IMR-90 (cell line): ENCODE measurements around the gene SEZ6L. TPM values are rescaled to one million over a fixed set of nuclear protein-coding genes. Genes with fewer than 3 reads are reported as not detected.

Experiments used
- ATAC-seq: fragments of 200-7000 bp; cut with Tn5 transposase; 2 replicates; pipeline ENCODE4 v1.9.1; 2020; ENCODE audit warnings: low read depth, mild to moderate bottlenecking, moderate library complexity
- BruUV-seq: library from RNA; stranded (reverse); fragments of 400-500 nt; replicated peaks from 2 replicates; lab custom pipeline; 2021; lab: Mats Ljungman, UMichigan
- CTCF ChIA-PET: fragments of 300-600 bp; formaldehyde crosslinking; extraction: SDS; loops from one replicate; lab custom pipeline; 2021; ENCODE audit warnings: antibody characterized with exemption; lab: Yijun Ruan, JAX
- POLR2A ChIA-PET: fragments of 300-600 bp; sonication (Branson Sonifier 250); formaldehyde crosslinking; loops from one replicate; lab custom pipeline; 2022; ENCODE audit warnings: antibody characterized with exemption; ENCODE audit not compliant: unreplicated experiment; lab: Charles Lee
- DNase-seq: peaks from one replicate; pipeline ENCODE4 v3.0.0; 2013
- H2AFZ ChIP-seq: replicated peaks from 2 replicates; pipeline ENCODE3; 2013; ENCODE audit warnings: low read length, mild to moderate bottlenecking; ENCODE audit not compliant: poor library complexity
- H2AK5ac ChIP-seq: 2 replicates; pipeline ENCODE4 v1.6.1; 2013; ENCODE audit warnings: low read depth, low read length, inconsistent platforms
- H2AK9ac ChIP-seq: replicated peaks from 2 replicates; pipeline ENCODE3; 2013; ENCODE audit warnings: mild to moderate bottlenecking, low read depth, low read length, moderate library complexity; ENCODE audit not compliant: poor library complexity
- H2BK120ac ChIP-seq: 2 replicates; pipeline ENCODE4 v1.6.1; 2013; ENCODE audit warnings: low read depth, low read length, inconsistent platforms
- H2BK15ac ChIP-seq: 3 replicates; pipeline ENCODE4 v1.6.1; 2013; ENCODE audit warnings: low read depth, low read length, inconsistent platforms
- H2BK20ac ChIP-seq: 2 replicates; pipeline ENCODE4 v1.6.1; 2013; ENCODE audit warnings: low read depth, mild to moderate bottlenecking, inconsistent platforms, low read length, moderate library complexity
- H2BK5ac ChIP-seq: 2 replicates; pipeline ENCODE4 v1.6.1; 2013; ENCODE audit warnings: mild to moderate bottlenecking, low read depth, low read length, inconsistent platforms; ENCODE audit not compliant: poor library complexity, severe bottlenecking
- H3K14ac ChIP-seq: replicated peaks from 2 replicates; pipeline ENCODE4 v1.6.1; 2013; ENCODE audit warnings: low read depth, low read length, inconsistent platforms
- H3K18ac ChIP-seq: 2 replicates; pipeline ENCODE4 v1.6.1; 2013; ENCODE audit warnings: low read depth, low read length, control low read depth
- H3K23ac ChIP-seq: 2 replicates; pipeline ENCODE4 v1.6.1; 2013; ENCODE audit warnings: low read depth, low read length, inconsistent platforms
- H3K27ac ChIP-seq: 2 replicates; pipeline ENCODE4 v1.5.1; 2013; ENCODE audit warnings: mild to moderate bottlenecking, control low read depth, low read length; ENCODE audit not compliant: insufficient read depth
- H3K27me3 ChIP-seq: 2 replicates; pipeline ENCODE4 v1.6.1; 2013; ENCODE audit warnings: low read length; ENCODE audit not compliant: control insufficient read depth, insufficient read depth
- H3K36me3 ChIP-seq: 2 replicates; pipeline ENCODE4 v1.6.1; 2013; ENCODE audit warnings: low read length, mixed read lengths; ENCODE audit not compliant: control insufficient read depth, insufficient read depth
- H3K4ac ChIP-seq: 2 replicates; pipeline ENCODE4 v1.6.1; 2013; ENCODE audit warnings: low read depth, low read length, inconsistent platforms
- H3K4me1 ChIP-seq: 2 replicates; pipeline ENCODE4 v1.6.1; 2013; ENCODE audit warnings: low read length, mixed read lengths; ENCODE audit not compliant: control insufficient read depth, insufficient read depth
- H3K4me2 ChIP-seq: 2 replicates; pipeline ENCODE4 v1.6.1; 2013; ENCODE audit warnings: low read depth, mild to moderate bottlenecking, control low read depth, low read length, moderate library complexity
- H3K4me3 ChIP-seq: 2 replicates; pipeline ENCODE4 v1.5.1; 2013; ENCODE audit warnings: low read depth, mild to moderate bottlenecking, control low read depth, low read length, moderate library complexity; ENCODE audit not compliant: insufficient read depth
- H3K56ac ChIP-seq: 2 replicates; pipeline ENCODE4 v1.6.1; 2013; ENCODE audit warnings: low read length, inconsistent platforms; ENCODE audit not compliant: insufficient read depth; ENCODE audit errors: extremely low read depth
- H3K79me1 ChIP-seq, 2 experiments: 2 replicates each; pipeline ENCODE4 v1.6.1; 2013; ENCODE audit warnings: low read length in 2 of 2, inconsistent platforms in 1 of 2, low read depth in 1 of 2
- H3K9ac ChIP-seq: 2 replicates; pipeline ENCODE4 v1.6.1; 2013; ENCODE audit warnings: low read depth, low read length, control low read depth
- H3K9me1 ChIP-seq: 2 replicates; pipeline ENCODE4 v1.6.1; 2013; ENCODE audit warnings: low read length, inconsistent platforms; ENCODE audit not compliant: insufficient read depth
- H3K9me3 ChIP-seq: 2 replicates; pipeline ENCODE4 v1.6.1; 2013; ENCODE audit warnings: low read length; ENCODE audit not compliant: control insufficient read depth, insufficient read depth
- H4K20me1 ChIP-seq: 2 replicates; pipeline ENCODE4 v1.6.1; 2013; ENCODE audit warnings: low read length, inconsistent platforms; ENCODE audit not compliant: insufficient read depth
- H4K5ac ChIP-seq: 2 replicates; pipeline ENCODE4 v1.6.1; 2013; ENCODE audit warnings: mild to moderate bottlenecking, low read depth, low read length, control low read depth
- H4K8ac ChIP-seq, 2 experiments: 2 replicates each; pipeline ENCODE4 v1.6.1; 2013; ENCODE audit warnings: low read depth in 2 of 2, low read length in 2 of 2, control low read depth in 1 of 2, inconsistent platforms in 1 of 2
- H4K91ac ChIP-seq: 2 replicates; pipeline ENCODE4 v1.6.1; 2013; ENCODE audit warnings: low read depth, low read length, inconsistent platforms; ENCODE audit not compliant: insufficient read depth
- FOS ChIP-seq: fragments of 150-350 bp; IDR thresholded peaks from 2 replicates; pipeline ENCODE4 v1.6.1; 2016; ENCODE audit warnings: low read depth, low read length
- MAZ ChIP-seq: IDR thresholded peaks from 2 replicates; pipeline ENCODE4 v1.6.1; 2012; ENCODE audit warnings: low read depth, mild to moderate bottlenecking, low read length, improper control_type of control experiment, moderate library complexity, borderline replicate concordance
- WGBS, 2 experiments: methylation state at CpG; one replicate each; pipeline versions ENCODE4 v1.1.5 to v1.1.7; 2013; ENCODE audit warnings: missing lambda C conversion rate in 2 of 2; ENCODE audit not compliant: insufficient read length in 1 of 2; ENCODE audit errors: extremely low coverage in 2 of 2; 5-methylcytosine and 5-hydroxymethylcytosine counted together
- dilution Hi-C: fragments of 300-500 bp; cut with HindIII; formaldehyde crosslinking; loops from one replicate; pipeline ENCODE4 v1.14.3; 2018; ENCODE audit warnings: low sequenced_read_pairs; ENCODE audit not compliant: unreplicated experiment
- in situ Hi-C: fragments of 300-500 bp; cut with MboI; formaldehyde crosslinking; loops from 3 replicates; pipeline ENCODE4 v1.14.3; 2019; ENCODE audit warnings: low sequenced_read_pairs, inconsistent platforms, mixed read lengths
- intact Hi-C: fragments of 100-400 bp; cut with micrococcal nuclease; formaldehyde crosslinking; loops from 2 replicates; pipeline ENCODE4 v1.10.0; 2022
- polyA plus RNA-seq, 3 experiments: library from polyadenylated mRNA; depleted of rRNA; stranded (reverse); fragments of >200 nt; gene quantifications; 2 replicates each; pipeline ENCODE4 v1.2.3, GENCODE V29; 2012; ENCODE audit warnings: low replicate concordance in 1 of 3
- total RNA-seq: library from RNA; depleted of rRNA; stranded (reverse); fragments of >200 nt; gene quantifications from 2 replicates; pipeline ENCODE4 v1.2.3, GENCODE V29; 2012

SEZ6L gene
- total and polyA plus RNA-seq, 2 of the 4 experiments (the other 2 are of a cell fraction), result not detected

DNA sequence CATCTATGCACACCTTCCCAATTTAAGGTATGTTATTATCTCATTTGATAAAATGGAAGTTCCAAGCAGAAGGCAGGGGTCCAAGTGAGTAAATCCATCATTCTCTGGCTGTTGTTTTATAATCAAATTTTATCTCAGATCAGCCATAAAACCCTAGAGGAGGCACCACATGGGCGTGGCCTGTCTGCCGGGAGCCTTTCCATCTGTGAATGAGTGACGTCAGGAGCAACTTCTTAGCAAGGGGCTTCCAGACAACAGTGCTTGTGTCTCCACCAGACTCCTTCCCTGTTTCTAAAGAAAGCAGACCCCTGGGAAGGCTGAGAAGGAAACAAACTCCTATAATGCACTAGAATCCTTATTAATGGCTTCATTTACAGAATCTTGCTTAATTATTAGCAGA lies 13.5 kb downstream of the SEZ6L start:
- no peak overlapping the region for H4K91ac ChIP-seq
- no CpG with 5 or more reads among the region's 3 CpGs for WGBS, 2 experiments
- no peaks in the 10 kb centered on the region for H3K36me3 ChIP-seq
- no peak overlapping the region for H3K9ac ChIP-seq
- no peak overlapping the region for H3K56ac ChIP-seq
- no peak overlapping the region for H3K18ac ChIP-seq
- no peaks in the 10 kb centered on the region for H3K9me1 ChIP-seq
- DNase-seq (no peak), ATAC-seq (no peak)
- H2BK20ac ChIP-seq, result no peak overlapping the region
- BruUV-seq, result no TSS peak
- H4K8ac ChIP-seq, result no peak overlapping the region
- H2AK5ac ChIP-seq, result no peak overlapping the region
- H3K23ac ChIP-seq, result no peak overlapping the region
- POLR2A ChIA-PET, result no interaction called here
- H3K27ac ChIP-seq, result no peak overlapping the region
- no peak for TF ChIP-seq FOS
- no peak for TF ChIP-seq MAZ
- H3K27me3 ChIP-seq, result no peaks in the 10 kb centered on the region
- H3K4ac ChIP-seq, result no peak overlapping the region
- dilution Hi-C loops (no loop called here), intact Hi-C loops (no loop called here), in situ Hi-C loops (no loop called here)
- no peaks in the 10 kb centered on the region for H3K9me3 ChIP-seq
- no peak overlapping the region for H3K4me3 ChIP-seq
- CTCF ChIA-PET, result interaction anchor here (1.9 kb wide), 1 partner anchor 10 kb away, joined by 5 read pairs; no protein-coding TSS in a partner anchor
- H3K4me1 ChIP-seq, result no peaks in the 10 kb centered on the region
- H3K4me2 ChIP-seq, result no peak overlapping the region
- no peak overlapping the region for H2BK120ac ChIP-seq
- H3K14ac ChIP-seq, result no peak overlapping the region
- H4K20me1 ChIP-seq, result no peaks in the 10 kb centered on the region
- no peak overlapping the region for H2BK5ac ChIP-seq
- no peaks in the 10 kb centered on the region for H3K79me1 ChIP-seq
- no peak overlapping the region for H2AFZ ChIP-seq
- H2AK9ac ChIP-seq, result no peak overlapping the region
- H2BK15ac ChIP-seq, result no peak overlapping the region
- H4K5ac ChIP-seq, result no peak overlapping the region
